ENCODE data around the gene NID2.

- no peak for TF ChIP-seq TAF1 (IDR thresholded peaks at IDR 0.05; ENCODE audit: borderline replicate concordance, insufficient read depth, low read length)
- no peak for TF ChIP-seq POLR2AphosphoS5 (IDR thresholded peaks at IDR 0.05; ENCODE audit: low read depth, low read length)
These were observed 43.5 kb downstream of the NID2 start for GRCh38 chr14:52025310-52025709.

All from PFSK-1 (cell line).